Measurements from ENCODE around the gene LMF1. TPM values are rescaled to one million over a fixed set of nuclear protein-coding genes. Genes with fewer than 3 reads are reported as not detected.
"Not testable (repeated sequence)": the region's sequence is repeated elsewhere in the genome, so short reads cannot be mapped to it uniquely, and the experiment has no call there.

Gene LMF1
- total RNA-seq, 2 donors from 2014 or later: 26.9 to 33.2 TPM

DNA sequence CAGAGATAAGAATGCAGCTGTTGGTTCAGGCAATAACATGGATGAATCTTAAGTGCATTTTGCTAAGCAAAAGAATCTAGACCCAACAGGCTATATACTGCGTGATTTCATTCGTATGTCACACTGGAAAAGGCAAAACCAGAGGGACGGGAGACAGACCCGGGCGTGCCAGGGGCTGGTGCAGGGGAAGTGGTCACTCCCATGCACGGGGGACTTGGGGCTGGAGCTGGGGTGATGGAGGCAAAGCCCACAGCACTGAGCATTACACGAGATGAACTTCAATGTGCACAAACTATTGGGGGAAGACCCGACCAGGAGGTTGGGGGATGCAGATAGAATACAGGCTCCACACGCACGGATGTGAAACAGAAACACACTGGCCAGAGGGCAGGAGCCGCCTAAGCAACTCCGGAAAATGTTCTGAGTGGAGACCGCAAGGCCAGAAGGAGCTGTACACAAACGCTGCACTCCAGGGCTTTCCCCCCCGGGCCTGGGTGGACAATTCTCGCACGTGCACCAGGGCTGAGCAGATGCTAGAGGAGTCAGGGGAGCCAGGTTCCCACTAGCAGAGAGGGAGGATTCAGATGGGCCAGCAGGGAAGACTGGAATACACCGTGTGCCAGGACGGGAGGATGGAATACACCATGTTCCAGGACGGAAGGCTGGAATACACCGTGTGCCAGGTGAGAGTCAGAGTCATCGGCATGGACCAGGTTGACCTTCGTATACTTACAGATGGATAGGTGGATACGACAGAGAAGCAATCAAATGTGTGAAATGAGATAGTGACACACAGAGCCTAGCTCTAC lies 11.3 kb downstream of the LMF1 start:
- Mint-ChIP-seq H3K27ac (no peak overlapping the region), H3K4me1 (ENCODE audit: low read depth) (peaks cover 14% of the 10 kb centered on the region), H3K9me3 (no peaks in the 10 kb centered on the region), H3K4me3 (no peak overlapping the region), H3K36me3 (ENCODE audit: insufficient read depth in 2 of 2) (peaks cover 0 to 3% of the 10 kb centered on the region in 2 donors), H3K27me3 (ENCODE audit: low read depth) (no peaks in the 10 kb centered on the region)
- DNase-seq: no peak
- no peak for ATAC-seq (replicated peaks in 1 of 2)

DNA sequence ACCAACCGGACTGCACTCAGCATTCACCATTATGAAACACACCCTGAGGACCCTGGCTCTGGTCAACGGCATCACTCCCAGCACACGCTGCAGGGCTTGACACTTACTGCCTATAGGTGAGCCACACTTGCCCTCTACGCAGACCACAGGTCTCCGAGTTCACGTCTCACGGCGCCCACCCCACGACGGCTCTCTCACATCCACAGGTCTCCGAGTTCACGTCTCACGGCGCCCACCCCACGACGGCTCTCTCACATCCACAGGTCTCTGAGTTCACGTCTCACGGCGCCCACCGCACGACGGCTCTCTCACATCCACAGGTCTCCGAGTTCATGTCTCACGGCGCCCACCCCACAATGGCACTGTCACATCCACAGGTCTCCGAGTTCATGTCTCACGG lies 15.0 kb downstream of the LMF1 start:
- not testable (repeated sequence) for H3K4me1 Mint-ChIP-seq (ENCODE audit: low read depth); H3K9me3 Mint-ChIP-seq; H3K4me3 Mint-ChIP-seq; H3K36me3 Mint-ChIP-seq (ENCODE audit: insufficient read depth in 2 of 2); DNase-seq; ATAC-seq (replicated peaks in 1 of 2); H3K27ac Mint-ChIP-seq; H3K27me3 Mint-ChIP-seq (ENCODE audit: low read depth)

DNA sequence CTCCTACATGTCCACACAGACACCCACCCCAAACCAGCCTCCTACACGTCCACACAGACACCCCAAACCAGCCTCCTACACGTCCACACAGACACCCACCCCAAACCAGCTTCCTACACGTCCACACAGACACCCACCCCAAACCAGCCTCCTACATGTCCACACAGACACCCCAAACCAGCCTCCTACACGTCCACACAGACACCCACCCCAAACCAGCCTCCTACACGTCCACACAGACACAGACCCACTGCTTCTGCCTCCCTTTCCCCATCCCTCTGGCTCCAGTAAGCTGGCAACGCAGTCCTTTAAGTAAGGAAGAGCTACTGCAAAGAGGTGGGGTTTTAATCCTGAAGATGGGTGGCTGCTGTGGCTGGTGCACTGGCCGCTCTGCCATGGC lies 17.0 kb downstream of the LMF1 start:
- H3K27ac Mint-ChIP-seq; H3K4me1 Mint-ChIP-seq (ENCODE audit: low read depth); H3K9me3 Mint-ChIP-seq; ATAC-seq (replicated peaks in 1 of 2); DNase-seq; H3K36me3 Mint-ChIP-seq (ENCODE audit: insufficient read depth in 2 of 2); H3K4me3 Mint-ChIP-seq; H3K27me3 Mint-ChIP-seq (ENCODE audit: low read depth): not testable (repeated sequence)

DNA sequence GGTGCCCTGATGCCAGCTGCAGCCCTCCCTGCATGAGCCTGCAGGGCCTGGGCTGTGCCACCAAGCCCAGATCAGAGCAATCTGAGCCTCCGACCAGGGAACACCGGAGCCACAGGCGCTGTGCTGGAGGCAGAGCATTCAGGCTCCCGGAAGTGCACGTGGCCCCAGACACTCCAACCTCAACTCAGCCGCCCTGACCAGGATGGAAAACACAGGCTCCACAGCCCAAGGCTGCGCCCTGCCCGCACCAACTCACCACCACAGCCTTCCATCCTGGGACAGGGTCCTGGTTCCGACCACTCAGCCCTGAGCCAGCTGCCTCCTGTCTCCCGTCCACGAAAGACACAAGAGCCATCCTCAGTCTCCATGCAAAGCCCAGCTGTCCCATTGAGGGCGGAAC lies 18.5 kb downstream of the LMF1 start:
- ATAC-seq (replicated peaks in 1 of 2) (no peak), DNase-seq (no peak)
- Mint-ChIP-seq H3K4me3 (no peak overlapping the region), H3K27me3 (ENCODE audit: low read depth) (no peaks in the 10 kb centered on the region), H3K9me3 (no peaks in the 10 kb centered on the region), H3K27ac (no peak overlapping the region), H3K4me1 (ENCODE audit: low read depth) (no peaks in the 10 kb centered on the region), H3K36me3 (ENCODE audit: insufficient read depth in 2 of 2) (peaks cover 0 to 3% of the 10 kb centered on the region in 2 donors)

DNA sequence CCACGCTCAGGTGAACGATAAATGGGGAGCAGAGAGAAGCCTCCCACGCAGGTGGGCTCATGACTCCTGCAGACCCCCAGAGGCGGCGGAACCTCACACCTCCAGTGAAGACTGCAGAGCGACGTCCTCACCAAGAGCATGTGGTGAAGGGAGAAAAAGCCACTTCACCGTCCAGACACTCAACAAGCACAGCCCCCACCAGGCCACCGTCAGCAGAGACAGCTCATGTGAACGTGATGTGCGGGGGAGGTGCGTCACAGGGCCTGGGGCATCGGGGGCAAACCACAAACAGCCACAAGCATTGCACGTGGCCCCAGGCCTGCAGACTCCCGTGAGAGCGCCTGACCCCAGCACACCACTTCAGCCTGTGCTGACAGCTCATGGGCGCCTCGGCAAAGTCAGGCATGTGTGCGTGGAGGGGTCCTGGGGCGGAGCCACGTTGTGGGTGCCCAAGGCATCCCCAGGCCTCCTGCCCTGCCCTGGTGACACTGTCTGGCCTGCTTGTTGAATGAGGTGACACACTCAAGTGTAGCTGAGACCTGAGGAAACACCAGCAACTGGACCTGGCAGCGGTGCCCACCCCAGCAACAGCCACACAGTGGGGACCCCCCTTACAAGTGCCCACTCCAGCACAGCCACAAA lies 19.0 kb downstream of the LMF1 start:
- Mint-ChIP-seq H3K4me3 (no peak overlapping the region), H3K4me1 (ENCODE audit: low read depth) (no peaks in the 10 kb centered on the region), H3K27me3 (ENCODE audit: low read depth) (no peaks in the 10 kb centered on the region), H3K36me3 (ENCODE audit: insufficient read depth in 2 of 2) (peaks cover 0 to 6% of the 10 kb centered on the region in 2 donors), H3K9me3 (no peaks in the 10 kb centered on the region), H3K27ac (no peak overlapping the region)
- no peak for DNase-seq
- no peak for ATAC-seq (replicated peaks in 1 of 2)

DNA sequence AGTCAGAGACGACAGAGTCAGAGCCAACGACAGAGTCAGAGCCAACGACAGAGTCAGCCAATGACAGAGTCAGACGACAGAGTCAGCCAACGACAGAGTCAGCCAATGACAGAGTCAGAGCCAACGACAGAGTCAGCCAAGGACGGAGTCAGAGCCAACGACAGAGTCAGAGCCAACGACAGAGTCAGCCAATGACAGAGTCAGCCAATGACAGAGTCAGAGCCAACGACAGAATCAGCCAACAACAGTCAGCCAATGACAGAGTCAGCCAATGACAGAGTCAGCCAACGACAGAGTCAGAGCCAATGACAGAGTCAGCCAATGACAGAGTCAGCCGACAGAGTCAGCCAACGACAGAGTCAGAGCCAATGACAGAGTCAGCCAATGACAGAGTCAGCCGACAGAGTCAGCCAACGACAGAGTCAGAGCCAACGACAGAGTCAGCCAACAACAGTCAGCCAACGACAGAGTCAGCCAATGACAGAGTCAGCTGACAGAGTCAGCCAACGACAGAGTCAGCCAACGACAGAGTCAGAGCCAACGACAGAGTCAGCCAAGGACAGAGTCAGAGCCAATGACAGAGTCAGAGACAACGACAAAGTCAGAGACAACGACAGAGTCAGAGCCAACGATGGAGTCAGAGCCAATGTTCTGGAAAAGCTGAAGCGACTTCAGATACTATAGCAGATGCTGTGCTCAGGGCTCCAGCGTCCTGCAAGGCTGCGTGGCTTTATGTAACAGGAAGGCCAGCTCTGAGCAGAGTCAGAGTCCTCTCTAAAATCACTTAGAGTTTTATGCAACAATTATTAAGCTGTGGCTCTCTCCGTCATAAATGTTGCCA lies 19.8 kb downstream of the LMF1 start:
- not testable (repeated sequence) for H3K4me1 Mint-ChIP-seq (ENCODE audit: low read depth); H3K27ac Mint-ChIP-seq; H3K4me3 Mint-ChIP-seq; H3K9me3 Mint-ChIP-seq; H3K36me3 Mint-ChIP-seq (ENCODE audit: insufficient read depth in 2 of 2); DNase-seq; H3K27me3 Mint-ChIP-seq (ENCODE audit: low read depth); ATAC-seq (replicated peaks in 1 of 2)

DNA sequence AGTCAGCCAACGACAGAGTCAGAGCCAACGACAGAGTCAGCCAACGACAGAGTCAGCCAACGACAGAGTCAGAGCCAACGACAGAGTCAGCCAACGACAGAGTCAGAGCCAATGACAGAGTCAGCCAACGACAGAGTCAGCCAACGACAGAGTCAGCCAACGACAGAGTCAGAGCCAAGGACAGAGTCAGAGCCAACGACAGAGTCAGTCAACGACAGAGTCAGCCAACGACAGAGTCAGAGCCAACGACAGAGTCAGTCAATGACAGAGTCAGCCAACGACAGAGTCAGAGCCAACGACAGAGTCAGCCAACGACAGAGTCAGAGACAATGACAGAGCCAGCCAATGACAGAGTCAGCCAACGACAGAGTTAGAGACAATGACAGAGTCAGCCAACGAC lies 22.0 kb downstream of the LMF1 start:
- ATAC-seq (replicated peaks in 1 of 2); DNase-seq; H3K4me3 Mint-ChIP-seq; H3K27me3 Mint-ChIP-seq (ENCODE audit: low read depth); H3K27ac Mint-ChIP-seq; H3K9me3 Mint-ChIP-seq; H3K4me1 Mint-ChIP-seq (ENCODE audit: low read depth): not testable (repeated sequence)
- H3K36me3 Mint-ChIP-seq (ENCODE audit: insufficient read depth in 2 of 2): peaks cover 6 to 16% of the 10 kb centered on the region in 2 donors

DNA sequence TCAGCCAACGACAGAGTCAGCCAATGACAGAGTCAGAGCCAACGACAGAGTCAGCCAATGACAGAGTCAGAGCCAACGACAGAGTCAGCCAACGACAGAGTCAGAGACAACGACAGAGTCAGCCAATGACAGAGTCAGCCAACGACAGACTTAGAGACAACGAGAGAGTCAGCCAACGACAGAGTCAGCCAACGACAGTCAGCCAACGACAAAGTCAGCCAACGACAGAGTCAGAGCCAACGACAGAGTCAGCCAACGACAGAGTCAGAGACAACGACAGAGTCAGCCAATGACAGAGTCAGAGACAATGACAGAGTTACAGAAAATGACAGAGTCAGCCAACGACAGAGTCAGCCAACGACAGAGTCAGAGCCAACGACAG lies 22.9 kb downstream of the LMF1 start:
- ATAC-seq (replicated peaks in 1 of 2); DNase-seq; H3K9me3 Mint-ChIP-seq; H3K27me3 Mint-ChIP-seq (ENCODE audit: low read depth); H3K4me1 Mint-ChIP-seq (ENCODE audit: low read depth); H3K27ac Mint-ChIP-seq; H3K4me3 Mint-ChIP-seq: not testable (repeated sequence)
- H3K36me3 Mint-ChIP-seq (ENCODE audit: insufficient read depth in 2 of 2): peaks cover 8 to 19% of the 10 kb centered on the region in 2 donors

DNA sequence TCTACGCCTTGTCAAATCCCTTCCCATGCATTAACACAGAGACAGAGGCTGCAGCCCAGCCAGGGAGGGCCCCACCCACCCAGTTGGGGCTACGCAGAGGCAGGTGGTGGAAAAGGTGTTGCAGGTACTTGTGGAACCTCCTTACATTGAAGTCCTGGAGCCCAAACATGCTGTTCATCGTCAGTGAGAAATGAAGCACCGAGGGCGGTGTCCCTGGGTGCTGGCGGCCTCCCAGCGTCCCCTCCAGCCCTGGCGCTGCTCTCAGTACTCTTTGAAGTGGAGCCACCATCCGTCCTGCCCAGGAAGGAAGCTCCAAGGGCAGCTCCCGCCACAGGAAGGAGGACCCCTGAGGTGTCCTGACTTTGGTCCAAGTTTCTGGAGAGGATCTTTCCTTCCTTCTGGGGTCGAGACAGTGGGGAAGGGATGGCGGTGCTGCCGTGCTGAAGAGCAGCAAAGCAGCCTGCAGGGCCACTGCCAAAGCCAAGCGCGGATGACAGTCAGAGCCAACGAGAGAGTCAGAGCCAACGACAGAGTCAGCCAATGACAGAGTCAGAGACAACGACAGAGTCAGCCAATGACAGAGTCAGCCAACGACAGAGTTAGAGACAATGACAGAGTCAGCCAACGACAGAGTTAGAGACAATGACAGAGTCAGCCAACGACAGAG lies 23.4 kb downstream of the LMF1 start:
- Mint-ChIP-seq H3K9me3 (peaks cover 4 to 7% of the 10 kb centered on the region in 2 donors), H3K27me3 (ENCODE audit: low read depth) (no peaks in the 10 kb centered on the region), H3K36me3 (ENCODE audit: insufficient read depth in 2 of 2) (peaks cover 13 to 24% of the 10 kb centered on the region in 2 donors), H3K27ac (no peak overlapping the region), H3K4me1 (ENCODE audit: low read depth) (no peaks in the 10 kb centered on the region), H3K4me3 (no peak overlapping the region)
- DNase-seq (no peak), ATAC-seq (replicated peaks in 1 of 2) (no peak)

DNA sequence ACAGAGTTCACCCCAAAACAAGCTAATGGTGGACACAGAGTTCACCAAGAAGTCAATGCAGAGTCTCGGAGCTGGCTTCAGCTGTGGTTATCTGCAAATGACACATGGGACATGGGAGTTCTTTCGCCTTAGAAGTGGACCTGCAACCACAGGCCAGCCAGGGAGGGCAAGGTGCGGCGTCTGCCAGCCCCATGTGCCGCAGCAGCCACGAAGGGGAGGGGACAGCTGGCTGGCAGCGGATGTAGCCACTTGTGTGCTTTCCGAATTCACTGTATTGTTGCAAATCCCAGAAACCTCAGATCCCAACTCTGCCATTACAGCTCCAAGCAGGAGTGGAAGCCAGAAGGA lies 24.8 kb downstream of the LMF1 start:
- Mint-ChIP-seq H3K4me3 (no peak overlapping the region), H3K27ac (no peak overlapping the region), H3K4me1 (ENCODE audit: low read depth) (no peaks in the 10 kb centered on the region), H3K36me3 (ENCODE audit: insufficient read depth in 2 of 2) (peaks cover 22 to 38% of the 10 kb centered on the region in 2 donors), H3K9me3 (peaks cover 7 to 16% of the 10 kb centered on the region in 2 donors), H3K27me3 (ENCODE audit: low read depth) (no peaks in the 10 kb centered on the region)
- DNase-seq (no peak), ATAC-seq (replicated peaks in 1 of 2) (no peak)

DNA sequence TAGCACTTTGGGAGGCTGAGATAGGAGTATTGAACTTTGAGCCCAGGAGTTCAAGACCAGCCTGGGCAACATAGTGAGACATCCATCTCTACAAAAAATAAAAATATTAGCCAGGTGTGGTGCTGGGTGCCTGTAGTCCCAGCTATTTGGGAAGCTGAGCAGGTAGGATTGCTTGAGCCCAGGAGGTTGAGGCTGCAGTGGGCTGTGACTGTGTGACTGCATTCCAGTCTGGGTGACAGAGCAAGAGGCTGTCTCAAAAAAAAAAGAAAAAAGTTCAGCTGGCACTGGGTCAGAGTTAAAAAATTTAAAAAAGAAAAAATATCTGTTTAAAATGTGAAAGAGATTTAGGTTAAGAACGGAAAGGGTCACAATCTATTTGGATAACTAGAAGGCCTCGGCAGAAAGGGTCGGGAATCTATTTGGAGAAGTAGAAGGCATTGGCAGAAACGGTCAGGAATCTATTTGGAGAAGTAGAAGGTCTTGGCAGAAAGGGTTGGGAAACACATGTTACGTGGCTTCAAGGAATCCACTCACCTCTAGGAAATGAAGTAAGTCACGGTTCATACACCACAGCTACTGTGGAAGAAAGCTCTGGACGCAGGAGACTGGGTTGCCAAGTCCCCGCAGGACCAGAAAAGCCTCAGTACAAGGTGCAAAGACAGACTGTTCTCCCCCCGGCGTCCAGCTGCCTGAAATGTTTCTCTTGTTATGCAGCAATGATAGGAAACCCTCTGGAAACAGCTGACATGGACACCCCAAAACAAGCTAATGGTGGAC lies 25.3 kb downstream of the LMF1 start:
- Mint-ChIP-seq H3K9me3 (peaks cover 7 to 16% of the 10 kb centered on the region in 2 donors), H3K4me3 (no peak overlapping the region), H3K27ac (no peak overlapping the region), H3K4me1 (ENCODE audit: low read depth) (no peaks in the 10 kb centered on the region), H3K36me3 (ENCODE audit: insufficient read depth in 2 of 2) (peaks cover 22 to 41% of the 10 kb centered on the region in 2 donors), H3K27me3 (ENCODE audit: low read depth) (no peaks in the 10 kb centered on the region)
- no peak for ATAC-seq (replicated peaks in 1 of 2)
- no peak for DNase-seq

DNA sequence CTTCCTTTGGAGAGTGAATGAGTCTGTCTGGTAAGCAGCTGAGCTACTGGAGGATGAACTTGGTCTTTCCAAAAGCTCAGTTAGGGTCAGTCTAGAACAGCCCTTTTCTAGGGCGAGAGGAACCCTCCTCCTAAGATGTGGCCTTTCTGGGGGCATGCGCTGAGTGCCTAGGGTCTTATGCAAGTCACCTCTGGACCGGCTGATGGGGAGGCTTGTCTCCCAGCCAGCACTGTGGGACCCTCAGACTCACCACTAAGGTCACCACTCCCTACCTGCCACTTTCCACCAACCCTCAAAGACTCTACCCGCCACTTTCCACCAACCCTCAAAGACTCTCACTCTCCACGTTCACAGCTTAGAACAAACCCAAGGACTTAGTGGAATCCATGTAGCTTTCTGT lies 26.8 kb downstream of the LMF1 start:
- no peak for DNase-seq
- no peaks in the 10 kb centered on the region for H3K27me3 Mint-ChIP-seq (ENCODE audit: low read depth)
- H3K4me3 Mint-ChIP-seq: no peak overlapping the region
- H3K9me3 Mint-ChIP-seq: peaks cover 7 to 16% of the 10 kb centered on the region in 2 donors
- H3K27ac Mint-ChIP-seq: no peak overlapping the region
- H3K4me1 Mint-ChIP-seq (ENCODE audit: low read depth): no peaks in the 10 kb centered on the region
- no peak for ATAC-seq (replicated peaks in 1 of 2)
- peaks cover 22 to 41% of the 10 kb centered on the region in 2 donors for H3K36me3 Mint-ChIP-seq (ENCODE audit: insufficient read depth in 2 of 2)
